HL-60/S4 treated with phorbol 12-myristate 13-acetate at 8.2 ng/mL for 4 days and 3 days (cell line): Measurements from ENCODE around the gene FREM2.

Experiments used
- in situ Hi-C: fragments of 300-500 bp; cut with MboI; formaldehyde crosslinking; loops from 2 replicates; pipeline ENCODE4 v1.15.0; 2022; ENCODE audit warnings: low sequenced_read_pairs

Gene FREM2

GRCh38 chr13:38686577-38687245 lies at the start of gene FREM2:
Gene FREM2 (plus strand): TSS chr13:38687077. CDS start chr13:38687345, 268 bp downstream.
- in situ Hi-C loops = no loop called here

GRCh38 chr13:38637576-38637975 lies 49.3 kb upstream of the FREM2 start:
- in situ Hi-C loops = no loop called here

- in situ Hi-C loops = no loop called here
Measured at GRCh38 chr13:38641164-38641948, 45.5 kb upstream of the FREM2 start.

- in situ Hi-C loops = no loop called here
Measured at GRCh38 chr13:38647312-38647711, 39.6 kb upstream of the FREM2 start.

- in situ Hi-C loops = no loop called here
Measured at GRCh38 chr13:38648912-38649311, 38.0 kb upstream of the FREM2 start.

- in situ Hi-C loops = no loop called here
Measured at GRCh38 chr13:38656699-38657098, 30.2 kb upstream of the FREM2 start.

GRCh38 chr13:38657191-38657590 lies 29.7 kb upstream of the FREM2 start:
- in situ Hi-C loops = no loop called here

- in situ Hi-C loops = no loop called here
Measured at GRCh38 chr13:38658906-38659305, 28.0 kb upstream of the FREM2 start.

GRCh38 chr13:38661010-38661675 lies 25.7 kb upstream of the FREM2 start:
- in situ Hi-C loops = no loop called here

GRCh38 chr13:38662362-38662761 lies 24.5 kb upstream of the FREM2 start:
- in situ Hi-C loops = no loop called here

GRCh38 chr13:38664906-38665305 lies 22.0 kb upstream of the FREM2 start:
- in situ Hi-C loops = no loop called here

GRCh38 chr13:38667526-38668109 lies 19.3 kb upstream of the FREM2 start:
- in situ Hi-C loops = no loop called here

- in situ Hi-C loops = no loop called here
Measured at GRCh38 chr13:38669234-38669964, 17.5 kb upstream of the FREM2 start.

- in situ Hi-C loops = no loop called here
Measured at GRCh38 chr13:38670627-38671026, 16.2 kb upstream of the FREM2 start.

GRCh38 chr13:38671980-38672379 lies 14.9 kb upstream of the FREM2 start:
- in situ Hi-C loops = no loop called here

GRCh38 chr13:38674208-38674607 lies 12.7 kb upstream of the FREM2 start:
- in situ Hi-C loops = no loop called here

GRCh38 chr13:38680912-38681311 lies 6.0 kb upstream of the FREM2 start:
- in situ Hi-C loops = no loop called here

GRCh38 chr13:38684714-38685113 lies 2.2 kb upstream of the FREM2 start:
- in situ Hi-C loops = no loop called here

- in situ Hi-C loops = no loop called here
Measured at GRCh38 chr13:38685431-38685830, 1.4 kb upstream of the FREM2 start.

- in situ Hi-C loops = no loop called here
Measured at GRCh38 chr13:38685974-38686576, 802 bp upstream of the FREM2 start.
